Right renal pelvis (tissue), 4 donors: ENCODE data around the gene RFXAP. TPM values are rescaled to one million over a fixed set of nuclear protein-coding genes. Genes with fewer than 3 reads are reported as not detected.

Experiments
- DNase-seq, 4 donors: peaks; one replicate each; pipeline ENCODE4 v3.0.0-alpha.2; 2013; ENCODE audit warnings: low read depth in 4 of 4, low spot score in 3 of 4, missing footprints in 1 of 4
- polyA plus RNA-seq, 4 donors: library from polyadenylated mRNA; unstranded; fragments of 120-200 nt; gene quantifications; one replicate each; pipeline ENCODE4 v1.2.1, GENCODE V29; 2013; ENCODE audit not compliant: insufficient read length in 4 of 4

Gene RFXAP
- polyA plus RNA-seq, 4 donors: 13.8 to 19.2 (median 17.0) TPM

DNA sequence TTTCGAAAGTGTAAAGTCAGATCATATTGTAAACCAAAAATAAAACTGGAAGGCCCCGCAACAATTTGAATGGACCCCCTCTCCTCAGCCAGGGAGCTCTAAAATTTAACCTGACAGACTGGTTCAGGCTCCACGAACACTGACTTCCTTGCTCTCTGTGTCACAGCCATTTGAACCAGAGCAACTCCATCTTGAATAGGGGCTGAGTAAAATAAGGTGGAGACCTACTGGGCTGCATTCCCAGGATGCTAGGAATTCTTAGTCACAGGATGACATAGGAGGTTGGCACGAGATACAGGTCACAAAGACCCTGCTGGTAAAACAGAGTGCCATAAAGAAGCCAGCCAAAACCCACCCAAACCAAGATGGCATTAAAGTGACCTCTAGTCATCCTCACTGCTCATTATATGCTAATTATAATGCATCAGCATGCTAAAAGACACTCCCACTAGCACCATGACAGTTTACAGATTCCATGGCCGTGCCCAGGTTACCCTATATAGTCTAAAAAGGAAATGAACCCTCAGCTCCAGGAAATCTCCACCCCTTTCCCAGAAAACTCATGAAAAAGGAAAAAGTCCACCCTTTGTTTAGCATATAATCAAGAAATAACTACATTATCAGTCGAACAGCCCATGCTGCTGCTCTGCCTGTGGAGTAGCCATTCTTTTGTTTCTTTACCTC is 43.1 kb downstream of the RFXAP start:
- DNase-seq: no peak

DNA sequence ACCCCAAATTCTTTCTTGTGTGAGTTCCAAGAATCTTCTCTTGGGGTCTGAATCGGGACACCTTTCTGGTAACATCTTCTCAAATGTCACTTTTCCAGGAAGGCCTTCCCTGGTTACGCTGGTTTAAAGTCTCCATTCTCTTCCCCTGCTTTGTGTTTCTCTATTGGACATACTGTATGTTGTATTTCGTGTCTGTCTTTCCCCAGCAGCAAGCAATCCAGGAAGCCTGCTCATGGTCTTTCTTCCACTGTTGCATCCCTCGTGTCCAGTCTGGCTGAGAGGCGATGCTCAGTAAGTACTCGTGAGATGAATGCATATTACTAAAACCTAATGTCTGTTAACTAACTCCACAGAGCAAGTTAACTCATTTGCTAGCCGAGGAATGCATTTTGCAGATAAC is 43.7 kb downstream of the RFXAP start:
- DNase-seq: no peak

DNA sequence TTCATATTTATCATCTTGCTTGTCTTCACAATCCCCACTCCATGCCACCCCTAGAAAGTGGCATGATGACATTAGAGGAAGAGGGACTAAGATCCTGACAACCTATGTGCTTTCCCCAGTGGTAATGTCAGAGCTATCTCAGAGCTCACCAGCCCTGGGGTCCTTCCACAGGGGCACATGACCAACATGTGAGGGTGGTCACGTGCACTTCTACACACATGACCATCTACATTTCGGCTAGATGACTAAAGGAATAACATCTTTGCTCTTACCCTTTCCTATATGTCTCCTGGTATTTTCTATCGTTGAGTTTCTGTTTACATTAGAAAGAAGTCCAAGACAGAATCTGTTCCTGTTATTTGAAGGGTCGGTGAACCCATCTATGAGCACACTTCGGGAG is 46.2 kb downstream of the RFXAP start:
- no peak for DNase-seq

DNA sequence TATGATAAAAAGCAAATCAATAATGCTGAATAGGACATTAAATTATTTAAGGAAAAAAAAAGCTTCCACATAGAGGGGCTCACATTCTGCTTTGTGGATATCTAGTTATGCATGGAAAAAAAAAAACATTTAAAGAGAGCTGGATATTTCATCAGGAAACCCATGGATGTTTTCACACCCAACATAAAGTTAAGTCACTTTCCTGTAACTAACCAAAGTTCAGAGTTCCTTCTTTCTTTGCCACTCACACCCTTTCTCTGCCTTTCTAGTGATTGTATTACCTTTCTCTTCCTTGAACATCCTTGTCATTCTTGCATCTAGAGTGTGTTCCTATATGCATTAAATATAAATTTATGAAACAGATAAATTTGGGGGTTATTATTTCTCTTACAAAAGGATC is 47.2 kb downstream of the RFXAP start:
- DNase-seq: no peak

DNA sequence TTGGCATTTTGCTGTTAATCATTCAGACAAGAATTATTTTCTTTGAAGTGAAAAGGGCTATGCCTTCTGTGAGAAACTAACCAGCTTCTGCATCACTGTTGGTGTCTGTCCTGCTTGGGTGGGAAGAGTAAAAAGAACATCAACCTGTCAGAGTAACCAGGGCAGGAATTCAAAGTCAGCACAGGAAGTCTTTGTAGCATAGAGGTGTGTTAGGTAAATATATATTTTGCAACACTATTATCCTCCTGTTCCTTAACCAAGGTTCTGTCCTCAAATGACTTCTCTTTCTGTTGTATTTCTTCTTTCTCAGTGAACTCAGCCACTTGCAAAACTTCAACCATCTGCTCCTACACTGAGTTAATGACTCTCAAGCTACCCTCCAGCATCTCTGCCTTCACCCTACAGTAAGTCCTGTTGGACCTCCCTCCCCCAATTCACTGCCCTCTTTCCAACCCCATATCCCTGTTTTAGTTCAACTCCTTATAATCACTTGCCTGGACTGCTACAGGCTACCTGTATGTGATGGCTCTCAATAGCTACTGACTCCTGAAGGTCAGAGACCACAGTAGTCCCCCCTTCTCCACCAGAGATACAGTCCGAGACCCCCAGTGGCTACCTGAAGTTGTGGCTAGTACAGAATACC is 51.1 kb downstream of the RFXAP start:
- no peak for DNase-seq

DNA sequence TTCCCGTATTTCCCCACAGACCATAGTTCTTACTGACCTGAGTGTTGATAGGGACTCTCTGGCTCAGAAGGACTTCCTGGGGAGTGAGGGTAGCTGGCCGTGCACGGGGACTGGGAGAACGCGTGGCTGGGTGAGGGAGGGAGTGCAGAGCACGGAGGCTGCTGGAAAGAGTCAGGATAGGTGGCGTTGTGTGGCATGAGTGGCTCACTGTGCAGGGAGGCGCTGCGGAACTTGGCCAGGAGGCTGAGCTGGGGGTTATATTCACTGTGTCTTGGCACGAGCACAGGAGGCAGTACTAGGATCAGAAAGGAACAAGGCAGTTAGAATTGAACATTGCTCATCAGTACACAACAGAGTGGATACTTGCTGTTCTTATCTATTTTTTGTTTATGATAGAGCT is 53.6 kb downstream of the RFXAP start:
- no peak for DNase-seq

DNA sequence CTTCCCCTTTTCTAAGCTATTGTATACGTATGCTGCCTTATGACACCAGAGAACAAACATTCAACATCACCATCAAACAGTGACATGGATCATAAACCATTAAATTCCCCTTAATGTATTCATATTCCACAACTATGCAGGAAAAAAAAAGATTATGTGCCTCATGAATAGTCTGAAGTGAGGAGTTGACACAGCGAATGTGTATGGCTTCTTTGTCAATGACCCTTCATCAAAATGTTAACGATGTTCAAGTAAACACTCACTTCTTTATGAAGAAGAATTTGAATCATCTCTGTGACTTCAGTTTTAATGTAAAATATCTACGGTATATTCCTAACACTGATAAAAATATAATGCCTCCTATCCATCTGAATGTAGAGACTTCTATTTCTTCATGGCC is 56.4 kb downstream of the RFXAP start:
- DNase-seq: no peak

DNA sequence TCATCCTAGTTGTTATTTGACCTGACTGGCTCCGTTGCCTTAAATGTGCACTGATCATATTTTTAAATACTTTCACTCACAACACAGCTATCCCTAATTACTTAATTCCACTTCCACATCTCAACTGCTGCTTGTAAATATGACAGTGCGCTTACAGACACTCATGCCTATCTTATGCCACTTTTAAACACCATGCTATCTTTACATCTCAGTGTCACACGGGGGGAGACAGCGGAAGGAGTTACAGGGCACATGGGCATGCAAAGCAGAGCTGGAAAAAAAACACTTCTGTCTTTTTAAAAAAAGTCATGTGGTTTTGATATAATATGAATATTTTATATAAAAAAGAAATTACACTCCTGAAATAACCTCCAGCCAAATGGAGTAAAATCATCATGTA is 56.9 kb downstream of the RFXAP start:
- DNase-seq: no peak

Other genes with a start within 250 kb of the RFXAP start
- under 1 TPM; 0.32 to 0.72 (median 0.54) TPM for gene SERTM1, start 145.2 kb upstream of the RFXAP start, polyA plus RNA-seq
- gene SMAD9, start 101.0 kb downstream of the RFXAP start, polyA plus RNA-seq: 10 to 100 TPM; 27.2 to 33.8 (median 31.3) TPM
- 10 to 100 TPM; 55.6 to 60.9 (median 59.1) TPM for gene ALG5, start 180.1 kb downstream of the RFXAP start, polyA plus RNA-seq
- gene EXOSC8, start 181.6 kb downstream of the RFXAP start, polyA plus RNA-seq: 10 to 100 TPM; 62.6 to 81.4 (median 67.2) TPM
- 100 to 1,000 TPM in 2 of 4 donors, 10 to 100 TPM in 2; 86.7 to 107 (median 98.2) TPM for gene SUPT20H, start 240.5 kb downstream of the RFXAP start, polyA plus RNA-seq